HG03280 (cell line): Measurements from ENCODE around the gene EXOC6B.

Source experiments
- ATAC-seq: cut with Tn5 transposase; IDR thresholded peaks from one replicate; pipeline ENCODE4 v1.9.1; 2021; ENCODE audit warnings: mild to moderate bottlenecking, moderate library complexity; ENCODE audit not compliant: unreplicated experiment

EXOC6B gene

DNA sequence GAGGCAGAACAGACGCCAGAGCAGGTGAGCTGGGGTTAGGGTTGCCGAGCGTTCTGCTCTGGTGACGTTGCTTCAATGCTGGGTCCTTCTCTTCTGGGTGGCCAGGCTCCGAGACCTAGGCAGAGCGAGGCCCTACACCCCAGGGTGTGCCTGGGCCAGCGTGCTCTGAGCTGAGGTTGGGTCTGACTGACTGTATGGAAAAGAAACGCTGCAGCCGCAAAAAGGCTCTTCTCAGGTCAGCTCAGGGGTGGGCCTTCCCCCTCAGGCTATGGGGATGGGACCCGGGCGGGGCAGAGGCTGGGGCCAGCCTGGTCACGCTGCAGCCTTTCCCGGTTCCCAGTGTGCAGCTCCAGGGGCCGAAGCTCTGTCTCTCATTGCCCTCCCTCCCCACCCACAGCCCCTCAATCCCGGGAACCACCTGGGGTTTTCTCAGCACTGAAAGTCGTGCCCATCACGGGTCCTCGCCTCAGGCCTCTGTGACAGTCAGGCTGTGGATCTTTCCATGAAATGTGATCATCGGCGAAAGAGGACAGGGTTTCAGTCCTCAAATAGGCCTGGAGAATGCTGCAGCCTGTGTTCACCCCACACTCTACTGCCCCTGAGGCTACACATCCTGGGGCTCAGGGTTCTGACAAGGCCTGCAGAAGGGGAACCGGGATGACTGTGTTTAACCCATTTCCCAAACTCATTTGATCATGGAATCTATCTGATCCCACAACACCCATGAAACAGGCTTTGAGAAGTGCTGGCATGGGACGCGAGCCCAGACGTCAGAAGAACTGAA is 697.6 kb downstream of the EXOC6B start:
- ATAC-seq, result no peak

DNA sequence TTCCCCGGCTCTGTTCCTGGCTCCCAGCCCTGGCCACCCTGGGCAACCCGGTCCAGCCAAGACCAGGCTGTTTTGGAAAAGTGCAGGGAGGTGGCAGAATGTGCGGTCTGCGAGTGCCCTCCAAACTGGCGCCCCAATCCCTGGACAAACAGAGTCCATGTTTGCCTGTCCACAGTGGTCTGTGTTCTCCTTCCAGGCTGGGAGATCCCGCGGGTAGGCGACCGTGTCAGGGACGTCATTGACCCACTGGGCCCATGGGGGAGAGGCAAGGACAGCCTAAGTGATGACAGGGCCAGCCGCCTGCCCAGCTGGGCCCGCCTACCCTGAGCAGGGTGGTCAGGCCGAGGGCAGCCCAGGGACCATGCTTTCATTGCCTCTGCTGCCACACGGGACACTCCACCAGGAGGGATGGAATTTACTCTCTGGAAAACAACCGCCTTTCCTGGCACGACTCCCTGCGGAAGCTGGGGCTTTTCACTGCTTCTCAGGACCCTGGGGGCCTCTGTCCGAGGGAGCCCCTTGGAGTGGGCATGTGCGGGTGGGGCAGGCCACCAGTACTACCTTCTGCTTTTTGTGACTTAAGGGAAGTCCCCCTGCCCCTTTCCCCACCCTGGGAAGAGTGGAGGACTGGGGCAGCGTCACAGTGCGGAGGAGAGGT is 698.3 kb downstream of the EXOC6B start:
- no peak for ATAC-seq

DNA sequence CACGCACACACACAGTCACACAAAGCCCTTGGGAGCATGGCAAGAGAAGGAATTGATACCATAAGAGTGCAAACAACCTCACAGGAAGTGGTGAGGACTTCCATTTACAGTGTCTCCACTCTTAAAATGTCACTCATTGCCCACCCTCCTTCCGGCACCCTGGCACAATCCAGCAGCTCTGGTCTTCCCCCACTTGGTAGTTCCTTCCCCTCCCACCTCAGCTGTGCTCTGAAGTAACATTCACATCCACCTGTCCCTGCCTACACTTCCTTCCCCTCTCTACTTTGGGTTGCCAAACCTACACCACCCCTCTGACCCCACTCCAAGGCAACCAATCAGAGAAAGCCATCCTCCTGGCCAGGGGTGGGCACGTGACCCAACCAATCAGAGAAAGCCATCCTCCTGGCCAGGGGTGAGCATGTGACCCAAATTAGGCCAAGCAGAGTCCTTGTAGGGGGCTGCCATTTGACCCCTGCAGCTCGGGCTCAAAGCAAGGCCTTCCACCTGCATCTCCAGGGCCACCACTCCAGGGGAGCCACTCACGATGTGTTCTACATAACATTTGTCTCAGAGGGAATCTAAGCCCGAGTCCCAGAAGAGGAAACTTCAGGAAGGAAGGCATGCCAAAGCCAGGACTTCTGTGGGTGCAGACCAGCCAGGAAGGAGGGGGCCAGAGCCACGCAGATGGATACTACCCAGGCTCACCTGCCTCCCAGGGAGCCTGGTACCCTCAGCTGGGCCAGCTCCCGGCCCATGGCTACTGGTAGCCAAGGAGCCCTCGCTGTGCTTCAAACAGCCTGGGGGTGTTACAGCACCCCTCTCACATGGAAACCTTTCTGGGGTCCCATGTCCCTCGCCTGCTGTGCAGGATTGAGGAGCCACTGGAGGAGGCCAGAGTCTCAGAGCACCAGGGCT is 699.4 kb downstream of the EXOC6B start:
- no peak for ATAC-seq
